Transverse colon (tissue), 4 donors: ENCODE measurements around the gene SRSF12. TPM values are rescaled to one million over a fixed set of nuclear protein-coding genes. Genes with fewer than 3 reads are reported as not detected.
A peak's percentile ranks its signal among the peaks of the same experiment; 100 is the strongest.

Experiments
- DNase-seq: peaks from one replicate; pipeline ENCODE4 v3.0.0-alpha.2; 2019
- H3K27ac ChIP-seq, 4 donors: fragments of 200-600 bp; sonication (generic); 2 replicates each; pipeline ENCODE4 v1.5.1; 2016 to 2018; ENCODE audit warnings: inconsistent platforms in 4 of 4
- H3K27me3 ChIP-seq: fragments of 200-600 bp; sonication (generic); 2 replicates; pipeline ENCODE4 v1.5.1; 2017; ENCODE audit warnings: inconsistent platforms
- H3K36me3 ChIP-seq, 4 donors: fragments of 200-600 bp; sonication (generic); 2 replicates each; pipeline ENCODE4 v1.5.1; 2017 to 2019; ENCODE audit warnings: inconsistent platforms in 4 of 4
- H3K4me1 ChIP-seq, 4 donors: fragments of 200-600 bp; sonication (generic); 2 replicates each; pipeline ENCODE4 v1.5.1; 2017 to 2020; ENCODE audit warnings: inconsistent platforms in 4 of 4
- H3K4me3 ChIP-seq, 4 donors: fragments of 200-600 bp; sonication (generic); 1 replicate in 1 of 4; 2 replicates in 3 of 4; pipeline versions ENCODE4 v1.5.1 to v1.6.1; 2017 to 2019; ENCODE audit warnings: inconsistent platforms in 4 of 4
- H3K9me3 ChIP-seq, 2 donors: fragments of 200-600 bp; sonication (generic); 2 replicates each; pipeline ENCODE4 v1.5.1; 2017 to 2019; ENCODE audit warnings: inconsistent platforms in 2 of 2
- CTCF ChIP-seq, 5 experiments: fragments of 200-600 bp in 3 of 5; fragments of 450-650 bp in 2 of 5; sonication (generic) in 3 of 5; IDR thresholded peaks; 1 replicate in 2 of 5; 2 replicates in 3 of 5; pipeline ENCODE4 v1.5.1; 2016 to 2017; ENCODE audit warnings: antibody characterized with exemption in 5 of 5, inconsistent platforms in 3 of 5, mild to moderate bottlenecking in 2 of 5, moderate library complexity in 1 of 5
- EP300 ChIP-seq: sonication (generic); formaldehyde crosslinking; IDR thresholded peaks from one replicate; pipeline ENCODE4 v1.6.1; 2017; ENCODE audit warnings: antibody characterized with exemption, low read depth
- POLR2A ChIP-seq: fragments of 450-650 bp; IDR thresholded peaks from one replicate; pipeline ENCODE4 v1.6.1; 2016; ENCODE audit warnings: antibody characterized with exemption, mild to moderate bottlenecking, moderate library complexity
- POLR2AphosphoS5 ChIP-seq, 3 donors: sonication (generic); formaldehyde crosslinking; IDR thresholded peaks; one replicate each; pipeline ENCODE4 v1.6.1; 2016; ENCODE audit warnings: antibody characterized with exemption in 3 of 3
- WGBS, 2 donors: methylation state at CpG; one replicate each; pipeline ENCODE4 v1.1.5; 2018; ENCODE audit warnings: low coverage in 1 of 2; 5-methylcytosine and 5-hydroxymethylcytosine counted together
- in situ Hi-C, 4 donors: fragments of 200-750 bp; cut with MboI; loops; one replicate each; pipeline versions ENCODE4 v1.15.0 to v1.15.1; 2017; ENCODE audit warnings: low sequenced_read_pairs in 3 of 4, low pct_ligation_motif_present in 1 of 4, low pct_unique_long_range_greater_than_20kb in 1 of 4
- intact Hi-C: fragments of 100-400 bp; cut with DNase I; formaldehyde crosslinking; loops from one replicate; pipeline ENCODE4 v1.15.1; 2023; ENCODE audit warnings: low total_unique reads
- total RNA-seq, 4 donors: library from RNA; depleted of rRNA; stranded (reverse); fragments of >200 nt; gene quantifications; one replicate each; pipeline ENCODE4 v1.1.0, GENCODE V29; 2016

SRSF12 gene
- total RNA-seq, 4 donors from 2014 or later = not detected

GRCh38 chr6:89140347-89141156, 22.7 kb upstream of the SRSF12 start:
- Histone ChIP-seq H3K36me3 (no peaks in the 10 kb centered on the region), H3K9me3 (no peaks in the 10 kb centered on the region), H3K4me3 (no peak overlapping the region), H3K4me1 (peaks cover 10 to 30% (median 13%) of the 10 kb centered on the region in 4 donors), H3K27ac (peak overlapping the region; percentile 45 to 73 (median 50)), H3K27me3 (no peaks in the 10 kb centered on the region)
- DNase-seq = no peak
- WGBS, 2 donors = 54 to 72% methylated on average over 4 to 7 of the region's 7 CpGs
- in situ Hi-C loops (no loop called here), intact Hi-C loops (no loop called here)
- no peak for TF ChIP-seq POLR2A
- peak; percentile 93 for TF ChIP-seq EP300
- TF ChIP-seq POLR2AphosphoS5 (IDR thresholded peaks at IDR 0.05) = peak; percentile 61 to 70 (median 62)
- TF ChIP-seq CTCF (IDR thresholded peaks at IDR 0.05) = no peak

GRCh38 chr6:89139509-89140346, 21.9 kb upstream of the SRSF12 start:
- no peak overlapping the region for H3K4me3 ChIP-seq
- peaks cover 4 to 24% (median 11%) of the 10 kb centered on the region in 4 donors for H3K4me1 ChIP-seq
- H3K27ac ChIP-seq = peak overlapping the region; percentile 45 to 73 (median 50)
- no peaks in the 10 kb centered on the region for H3K27me3 ChIP-seq
- intact Hi-C loops (no loop called here), in situ Hi-C loops (no loop called here)
- TF ChIP-seq EP300 = no peak
- no peak for TF ChIP-seq CTCF (IDR thresholded peaks at IDR 0.05)
- TF ChIP-seq POLR2A = no peak
- TF ChIP-seq POLR2AphosphoS5 (IDR thresholded peaks at IDR 0.05) = no peak
- DNase-seq = no peak
- H3K9me3 ChIP-seq = no peaks in the 10 kb centered on the region
- no peaks in the 10 kb centered on the region for H3K36me3 ChIP-seq
- WGBS, 2 donors = 50 to 53% methylated on average over 3 to 5 of the region's 5 CpGs

- no peak for DNase-seq
- intact Hi-C loops = no loop called here
- in situ Hi-C loops = no loop called here
- Histone ChIP-seq H3K27me3 (no peaks in the 10 kb centered on the region), H3K4me1 (peaks cover 0 to 20% (median 10%) of the 10 kb centered on the region in 4 donors), H3K4me3 (no peak overlapping the region), H3K9me3 (no peaks in the 10 kb centered on the region), H3K36me3 (no peaks in the 10 kb centered on the region), H3K27ac (no peak overlapping the region)
- TF ChIP-seq EP300 = no peak
- no peak for TF ChIP-seq POLR2A
- TF ChIP-seq CTCF (IDR thresholded peaks at IDR 0.05) = no peak
- no peak for TF ChIP-seq POLR2AphosphoS5 (IDR thresholded peaks at IDR 0.05)
- WGBS, 2 donors = 70 to 82% methylated on average over 2 of the region's 2 CpGs
These were observed 20.3 kb upstream of the SRSF12 start for GRCh38 chr6:89138173-89138572.

GRCh38 chr6:89134723-89135122, 16.9 kb upstream of the SRSF12 start:
- no peak for TF ChIP-seq EP300
- no peak for TF ChIP-seq CTCF (IDR thresholded peaks at IDR 0.05)
- no peak for TF ChIP-seq POLR2AphosphoS5 (IDR thresholded peaks at IDR 0.05)
- TF ChIP-seq POLR2A = no peak
- H3K4me3 ChIP-seq = no peak overlapping the region

More at GRCh38 chr6:89134723-89135122, 16.9 kb upstream of the SRSF12 start:
- 91 to 93% methylated on average over 3 of the region's 3 CpGs for WGBS, 2 donors
- Histone ChIP-seq H3K36me3 (no peaks in the 10 kb centered on the region), H3K27me3 (no peaks in the 10 kb centered on the region), H3K9me3 (no peaks in the 10 kb centered on the region), H3K4me1 (peaks cover 0 to 7% (median 6%) of the 10 kb centered on the region in 4 donors), H3K27ac (no peak overlapping the region)
- in situ Hi-C loops = no loop called here
- intact Hi-C loops = no loop called here
- DNase-seq = no peak
